GM19438 (cell line): ENCODE measurements around the gene NARS2.
A peak's percentile ranks its signal among the peaks of the same experiment; 100 is the strongest.
"Not testable (repeated sequence)": the region's sequence is repeated elsewhere in the genome, so short reads cannot be mapped to it uniquely, and the experiment has no call there.

ENCODE experiments used
- ATAC-seq: cut with Tn5 transposase; IDR thresholded peaks from one replicate; pipeline ENCODE4 v1.9.1; 2021; ENCODE audit warnings: low read depth; ENCODE audit not compliant: unreplicated experiment

Gene NARS2

GRCh38 chr11:78576549-78577097 is 2.0 kb upstream of the NARS2 start:
- ATAC-seq, result no peak

DNA sequence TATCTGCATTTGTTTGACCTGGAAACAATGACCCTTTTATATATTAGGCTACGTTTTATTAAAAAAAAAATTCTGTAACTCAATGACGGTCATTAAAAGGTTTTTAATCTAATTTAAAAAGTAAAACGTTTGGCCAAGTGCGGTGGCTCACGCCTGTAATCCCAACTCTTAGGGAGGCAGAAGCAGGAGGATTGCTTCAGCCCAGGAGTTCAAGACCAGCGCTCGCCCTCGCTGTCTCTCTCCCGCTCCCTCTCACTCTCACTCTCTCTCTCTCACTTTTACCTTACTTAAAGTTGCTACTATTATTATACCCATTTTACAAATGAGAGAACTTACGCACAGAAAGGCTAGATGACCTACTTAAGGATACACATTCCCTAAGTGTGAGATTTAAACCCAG is 814 bp upstream of the NARS2 start:
- ATAC-seq, result no peak

GRCh38 chr11:78573681-78574080 is 983 bp downstream of the NARS2 start:
- no peak for ATAC-seq

DNA sequence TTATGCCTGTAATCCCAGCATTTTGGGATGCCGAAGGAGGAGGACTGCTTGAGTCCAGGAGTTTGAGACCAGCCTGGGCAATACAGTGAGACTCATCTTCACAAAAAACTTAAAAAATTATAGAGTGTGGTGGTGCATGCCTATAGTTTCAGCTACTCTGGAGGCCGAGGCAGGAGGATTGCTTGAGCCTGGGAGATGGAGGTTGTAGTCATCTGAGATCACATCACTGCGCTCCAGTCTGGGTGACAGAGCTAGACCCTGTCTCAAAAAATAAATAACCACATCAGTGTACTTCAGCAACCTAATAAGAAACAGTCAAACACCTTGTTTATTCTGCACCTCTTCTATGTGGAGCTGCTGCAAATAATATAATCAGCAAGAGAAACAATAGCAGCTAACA is 1.4 kb downstream of the NARS2 start:
- ATAC-seq, result no peak

GRCh38 chr11:78572394-78572793 is 2.3 kb downstream of the NARS2 start:
- no peak for ATAC-seq

DNA sequence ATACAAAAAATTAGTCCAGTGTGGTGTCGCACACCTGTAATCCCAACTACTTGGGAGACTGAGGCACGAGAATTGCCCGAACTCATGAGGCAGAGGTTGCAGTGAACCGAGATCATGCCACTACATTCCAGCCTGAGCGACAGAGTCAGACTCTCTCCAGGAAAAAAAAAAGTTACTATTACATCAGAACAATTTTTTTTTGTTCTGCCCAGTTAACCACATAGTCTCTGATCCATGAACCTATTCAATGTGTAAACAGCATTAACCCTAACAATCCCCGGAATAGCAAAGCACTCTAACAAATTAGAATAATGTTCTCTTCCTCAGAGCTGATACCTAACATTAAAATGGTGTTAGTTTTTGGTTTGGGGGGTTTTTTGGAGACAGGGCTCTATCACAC is 4.6 kb downstream of the NARS2 start:
- no peak for ATAC-seq

GRCh38 chr11:78567209-78567608 is 7.5 kb downstream of the NARS2 start:
- no peak for ATAC-seq

DNA sequence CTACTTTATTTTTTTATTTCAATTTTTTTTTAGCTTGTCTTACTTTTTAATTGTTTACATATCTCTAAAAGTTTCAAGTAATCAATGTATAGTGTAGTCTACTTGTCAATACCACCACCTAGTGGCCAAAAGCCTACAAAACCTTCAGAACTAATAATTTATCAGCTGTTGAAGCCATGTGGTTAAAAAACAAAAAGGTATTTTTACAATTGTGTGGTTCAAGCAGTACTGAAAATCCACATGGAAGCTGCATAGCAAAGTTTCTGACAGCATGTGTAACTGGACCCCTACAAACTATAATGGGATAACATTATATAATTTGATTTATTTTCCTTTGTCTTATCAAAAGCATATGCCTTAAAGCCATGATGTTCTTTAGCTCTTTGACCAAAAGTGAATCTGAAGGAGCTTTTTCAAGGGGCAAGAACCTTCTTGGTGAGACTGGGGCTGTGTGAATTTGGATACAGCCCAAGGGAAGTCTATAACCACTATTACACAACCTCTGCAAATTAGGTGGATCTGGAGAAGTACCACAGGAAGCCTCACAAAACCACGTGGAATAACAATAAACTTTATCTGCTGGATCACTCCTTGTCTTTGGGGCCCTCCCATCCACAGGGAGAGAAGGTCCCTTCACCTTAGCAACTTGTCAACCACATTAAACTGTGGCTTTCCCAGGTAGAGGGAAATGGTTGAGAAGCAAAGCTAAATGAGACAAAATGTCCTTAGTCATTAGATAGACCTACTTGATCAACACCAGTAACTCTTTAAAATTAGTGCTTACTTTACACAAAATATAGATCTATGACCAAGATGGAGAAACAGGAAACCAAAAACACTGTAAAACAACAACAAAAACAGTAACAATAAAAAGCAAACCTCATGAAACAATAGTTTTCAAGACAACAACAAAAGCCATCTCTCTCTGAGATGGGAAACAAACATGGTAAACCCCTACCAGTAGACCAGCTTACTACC is 9.9 kb downstream of the NARS2 start:
- ATAC-seq, result peak; percentile 55

GRCh38 chr11:78564037-78564436 is 10.6 kb downstream of the NARS2 start:
- peak; percentile 13 for ATAC-seq

- ATAC-seq, result not testable (repeated sequence)
Measured at GRCh38 chr11:78563090-78563489, 11.6 kb downstream of the NARS2 start.

- no peak for ATAC-seq
Measured at GRCh38 chr11:78562398-78562797, 12.3 kb downstream of the NARS2 start.

DNA sequence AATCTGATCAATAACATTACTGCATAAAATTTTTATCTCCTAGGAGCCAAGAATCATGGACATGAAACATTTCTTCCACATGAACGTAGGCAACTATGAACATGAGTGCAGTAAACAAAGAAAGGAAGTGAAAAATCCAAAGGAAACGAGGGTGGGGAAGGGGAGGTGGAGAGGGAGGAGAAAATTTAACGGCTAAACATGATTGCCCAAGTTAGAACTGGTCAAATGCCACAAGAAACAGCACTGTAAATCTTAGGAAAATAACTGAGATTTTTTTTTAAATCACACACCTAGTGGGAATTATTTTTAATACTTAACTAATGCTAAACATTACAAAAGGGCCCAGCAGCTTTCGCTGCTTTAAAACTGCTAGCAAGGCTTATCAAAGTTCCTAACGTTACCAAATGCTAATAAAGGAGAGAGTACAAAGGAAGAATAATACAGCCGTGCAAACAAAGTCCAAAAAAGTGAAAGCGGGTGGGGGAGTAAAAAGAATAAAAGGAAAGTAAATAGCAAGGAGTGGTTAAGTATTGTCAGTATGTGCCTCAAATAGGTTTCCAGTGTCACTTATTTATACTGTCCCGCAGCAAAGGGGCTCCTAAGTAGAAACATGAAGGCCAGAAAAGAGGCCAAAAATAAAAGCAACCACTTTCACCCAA is 13.7 kb downstream of the NARS2 start:
- ATAC-seq, result no peak

- ATAC-seq, result no peak
Measured at GRCh38 chr11:78560153-78560552, 14.5 kb downstream of the NARS2 start.

DNA sequence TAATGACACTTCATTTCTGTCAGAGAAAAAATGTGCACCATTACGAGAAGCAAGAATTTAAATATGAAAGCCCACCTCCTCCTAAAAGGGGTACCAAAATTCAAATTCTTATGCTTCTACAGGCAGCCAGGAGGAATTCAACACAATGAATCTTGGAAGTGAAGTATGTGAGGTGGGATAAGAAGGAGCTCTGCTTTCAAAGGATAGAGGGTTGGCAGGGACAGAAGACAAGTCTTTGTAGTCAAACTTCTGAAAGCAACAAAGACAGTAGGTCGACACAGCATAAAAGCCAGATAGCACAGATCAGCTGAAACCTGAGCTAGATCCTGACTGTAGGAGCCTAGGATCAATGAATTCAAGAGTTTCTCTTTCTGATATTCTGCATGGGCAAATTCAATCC is 17.4 kb downstream of the NARS2 start:
- ATAC-seq, result no peak

GRCh38 chr11:78555592-78555991 is 19.1 kb downstream of the NARS2 start:
- ATAC-seq, result no peak

DNA sequence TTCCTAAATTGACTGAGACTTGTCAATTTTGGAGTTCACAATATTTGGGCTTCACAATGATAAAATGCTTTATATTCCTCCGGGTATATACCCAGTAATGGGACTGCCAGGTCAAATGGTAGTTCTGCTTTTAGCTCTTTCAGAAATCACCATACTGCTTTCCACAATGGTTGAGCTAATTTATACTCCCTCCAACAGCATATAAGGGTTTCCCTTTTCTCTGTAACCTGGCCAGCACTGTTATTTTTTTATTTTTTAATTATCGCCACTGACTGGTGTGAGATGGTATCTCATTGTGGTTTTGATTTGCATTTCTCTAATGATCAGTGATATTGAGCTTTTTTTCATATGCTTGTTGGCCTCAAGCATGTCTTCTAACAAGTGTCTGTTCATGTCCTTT is 21.8 kb downstream of the NARS2 start:
- no peak for ATAC-seq

- ATAC-seq, result not testable (repeated sequence)
Measured at GRCh38 chr11:78552139-78552538, 22.5 kb downstream of the NARS2 start.

- ATAC-seq, result no peak
Measured at GRCh38 chr11:78551066-78551465, 23.6 kb downstream of the NARS2 start.

GRCh38 chr11:78549624-78550409 is 24.8 kb downstream of the NARS2 start:
- ATAC-seq, result no peak

DNA sequence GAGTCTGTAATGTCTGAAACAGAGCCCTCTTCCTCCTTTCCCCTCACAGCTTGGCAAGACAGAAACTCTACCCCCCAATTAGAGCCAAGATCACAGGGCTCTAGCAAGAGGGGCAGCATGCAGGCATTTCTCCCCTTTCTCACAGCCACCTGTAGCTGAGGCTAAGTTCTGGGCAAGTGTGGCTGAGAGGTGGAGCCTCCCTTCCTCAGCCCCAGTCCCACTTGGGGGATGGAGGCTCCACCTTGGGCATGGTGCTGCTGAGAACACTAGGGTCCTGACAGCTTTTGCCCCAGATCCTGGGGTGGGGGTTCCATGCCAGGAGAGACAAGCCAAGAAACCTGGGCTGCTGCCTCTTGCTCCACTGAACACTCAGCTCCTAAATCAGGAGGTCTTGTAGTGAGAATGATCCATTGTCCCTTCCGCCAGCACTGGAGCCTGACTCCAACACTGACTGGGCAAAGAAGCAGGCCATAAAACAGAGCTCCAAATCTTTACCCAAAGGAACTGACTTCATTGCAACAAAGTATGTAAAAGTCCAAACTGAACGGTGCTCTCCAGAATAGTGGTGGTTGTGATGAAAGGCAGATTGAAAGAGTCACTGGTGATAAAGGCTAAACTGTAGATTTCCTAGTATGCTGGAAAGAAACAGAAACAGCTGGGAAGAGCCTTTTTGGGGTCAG is 25.6 kb downstream of the NARS2 start:
- no peak for ATAC-seq
